NCI-H82 treated with DMSO at 0.1 percent for 48 hours (cell line): ENCODE data around the gene HEBP2.

Source experiments
- DNase-seq: peaks from one replicate; lab custom pipeline; 2025; ENCODE audit not compliant: unreplicated experiment; lab: John Stamatoyannopoulos, UW

HEBP2 gene

GRCh38 chr6:138454981-138455706 lies 51.1 kb downstream of the HEBP2 start:
- no peak for DNase-seq

- DNase-seq = no peak
Measured at GRCh38 chr6:138455746-138456400, 51.9 kb downstream of the HEBP2 start.

- DNase-seq = no peak
Measured at GRCh38 chr6:138456401-138456790, 52.4 kb downstream of the HEBP2 start.

GRCh38 chr6:138461647-138462046 lies 57.6 kb downstream of the HEBP2 start:
- no peak for DNase-seq

GRCh38 chr6:138464085-138464484 lies 60.1 kb downstream of the HEBP2 start:
- no peak for DNase-seq

GRCh38 chr6:138465007-138465645 lies 61.1 kb downstream of the HEBP2 start:
- DNase-seq = no peak

- no peak for DNase-seq
Measured at GRCh38 chr6:138467901-138468300, 63.9 kb downstream of the HEBP2 start.

GRCh38 chr6:138468320-138469015 lies 64.4 kb downstream of the HEBP2 start:
- DNase-seq = no peak
